K562 (cell line): ENCODE measurements around the gene GBX1. TPM values are rescaled to one million over a fixed set of nuclear protein-coding genes. Genes with fewer than 3 reads are reported as not detected.

Source experiments
- ADNP ChIP-seq: fragments of 200-800 bp; sonication (Bioruptor generic); IDR thresholded peaks from 2 replicates; pipeline ENCODE4 v1.6.1; 2016; ENCODE audit warnings: missing genetic modification characterization, missing compliant biosample characterization
- BCOR ChIP-seq: fragments of 450-650 bp; IDR thresholded peaks from 2 replicates; pipeline ENCODE4 v1.6.1; 2016
- BRF1 ChIP-seq: IDR thresholded peaks from 3 replicates; pipeline ENCODE4 v1.6.1; 2011; ENCODE audit warnings: borderline replicate concordance, mild to moderate bottlenecking; ENCODE audit not compliant: insufficient read length; ENCODE audit errors: extremely low read depth
- EWSR1 ChIP-seq: fragments of 450-650 bp; IDR thresholded peaks from 2 replicates; pipeline ENCODE4 v1.6.1; 2018; ENCODE audit warnings: borderline replicate concordance, mild to moderate bottlenecking, low read depth, moderate library complexity; ENCODE audit not compliant: partially characterized antibody
- FOXP4 ChIP-seq: sonication (generic); formaldehyde crosslinking; IDR thresholded peaks from 2 replicates; pipeline ENCODE4 v1.8.0; 2022; ENCODE audit warnings: mild to moderate bottlenecking, missing genetic modification reagents, borderline replicate concordance
- HIVEP1 ChIP-seq: fragments of 250-450 bp; sonication (Bioruptor Pico); IDR thresholded peaks from 2 replicates; pipeline ENCODE4 v1.4.0; 2020; ENCODE audit warnings: mild to moderate bottlenecking
- HNRNPLL ChIP-seq: fragments of 200-400 bp; formaldehyde crosslinking; IDR thresholded peaks from 2 replicates; pipeline ENCODE4 v1.6.1; 2017; ENCODE audit warnings: low read length, low read depth, mild to moderate bottlenecking; ENCODE audit not compliant: poor library complexity, severe bottlenecking
- MXI1 ChIP-seq: IDR thresholded peaks from 2 replicates; pipeline ENCODE4 v1.6.1; 2011; ENCODE audit warnings: low read depth, mild to moderate bottlenecking, improper control_type of control experiment, low read length
- PTBP1 ChIP-seq: fragments of 200-400 bp; formaldehyde crosslinking; IDR thresholded peaks from 2 replicates; pipeline ENCODE4 v1.6.1; 2017; ENCODE audit warnings: low read depth, low read length
- PURB ChIP-seq: sonication (generic); formaldehyde crosslinking; IDR thresholded peaks from 2 replicates; pipeline ENCODE4 v1.9.0; 2021; ENCODE audit warnings: low read depth, mild to moderate bottlenecking, missing genetic modification reagents
- SAFB ChIP-seq: fragments of 200-400 bp; formaldehyde crosslinking; IDR thresholded peaks from 2 replicates; pipeline ENCODE4 v1.6.1; 2017; ENCODE audit warnings: low read depth, low read length, borderline replicate concordance
- TCF7 ChIP-seq: sonication (generic); IDR thresholded peaks from 2 replicates; pipeline ENCODE4 v1.6.1; 2016; ENCODE audit warnings: antibody characterized with exemption, borderline replicate concordance
- TEAD1 ChIP-seq, 2 experiments: fragments of 450-650 bp in 1 of 2; sonication (generic) in 1 of 2; formaldehyde crosslinking; IDR thresholded peaks; 2 replicates each; pipeline versions ENCODE4 v1.4.0 to v1.8.0; 2020 to 2022; ENCODE audit warnings: mild to moderate bottlenecking in 2 of 2, missing genetic modification reagents in 1 of 2
- TSC22D4 ChIP-seq: fragments of 450-650 bp; IDR thresholded peaks from 2 replicates; pipeline ENCODE4 v1.6.1; 2016; ENCODE audit warnings: missing genetic modification characterization, missing biosample characterization, control low read depth
- ZBED1 ChIP-seq: IDR thresholded peaks from 2 replicates; pipeline ENCODE4 v1.6.1; 2014
- ZBTB17 ChIP-seq: fragments of 450-650 bp; formaldehyde crosslinking; IDR thresholded peaks from 2 replicates; pipeline ENCODE4 v1.4.0; 2020; ENCODE audit warnings: mild to moderate bottlenecking
- ZHX1 ChIP-seq: fragments of 150-350 bp; conservative IDR thresholded peaks from 2 replicates; pipeline ENCODE4 v1.6.1; 2014; ENCODE audit warnings: low read length
- ZNF124 ChIP-seq: sonication (generic); formaldehyde crosslinking; IDR thresholded peaks from 2 replicates; pipeline ENCODE4 v1.8.1; 2022; ENCODE audit warnings: missing genetic modification reagents
- ZNF146 ChIP-seq: IDR thresholded peaks from one replicate; pipeline ENCODE4 v1.6.1; 2018; ENCODE audit warnings: missing compliant biosample characterization; ENCODE audit not compliant: unreplicated experiment
- ZNF354B ChIP-seq: fragments of 250-450 bp; sonication (Bioruptor Pico); IDR thresholded peaks from 2 replicates; pipeline ENCODE4 v1.4.0; 2020
- polyA plus RNA-seq, 8 experiments: library from polyadenylated mRNA; depleted of rRNA in 4 of 8; stranded (reverse) in 5 of 8; unstranded in 3 of 8; fragments of >200 nt; fragmentation: Nextera tagmentation in 2 of 8; fragmentation: Illumina TruSeq in 1 of 8; extraction: Ambion mirVana in 2 of 8; extraction: Trizol in 1 of 8; gene quantifications; 2 replicates each; pipeline versions ENCODE4 v1.2.1 to v1.2.3, GENCODE V29; 2011 to 2014; ENCODE audit warnings: inconsistent platforms in 1 of 8, missing spikeins in 1 of 8
- total RNA-seq, 7 experiments: library from RNA; depleted of rRNA in 6 of 7; stranded (reverse); fragments of >200 nt in 6 of 7; fragmentation: Illumina TruSeq in 2 of 7; extraction: Trizol in 2 of 7; gene quantifications; 2 replicates each; pipeline versions ENCODE4 v1.2.1 to v1.2.3, GENCODE V29; 2011 to 2021; ENCODE audit warnings: low replicate concordance in 1 of 7
- TF ChIP-seq, protein P1 (sequence below): fragments of 250-450 bp; sonication (Bioruptor Pico); IDR thresholded peaks from 2 replicates; pipeline ENCODE4 v1.5.0; 2022; ENCODE audit warnings: mild to moderate bottlenecking

Gene GBX1
- total and polyA plus RNA-seq, 9 of the 15 experiments (the other 6 are each of a cell fraction or from before 2014, with no cell fraction given): not detected

GRCh38 chr7:151172273-151173141 is 5.0 kb upstream of the GBX1 start (continued):
- TF ChIP-seq PURB (CRISPR knock-in tag): no peak
- TF ChIP-seq SAFB: no peak
- no peak for TF ChIP-seq EWSR1
- TF ChIP-seq ZHX1: peak; percentile 79; the same call in 1 of the 2 replicates
- no peak for TF ChIP-seq HNRNPLL
- TF ChIP-seq FOXP4 (CRISPR knock-in tag): no peak
- no peak for TF ChIP-seq ZNF354B
- TF ChIP-seq ZNF146: no peak
- TF ChIP-seq HIVEP1 (CRISPR knock-in tag): no peak
- TF ChIP-seq ZBED1: no peak
- peak; percentile 58; the same call in 1 of the 2 replicates for TF ChIP-seq BCOR
- TF ChIP-seq ZBTB17 (CRISPR knock-in tag): no peak
- peak; percentile 82 to 94 for TF ChIP-seq TEAD1 (CRISPR knock-in tag; IDR thresholded peaks at IDR 0.05)
- no peak for TF ChIP-seq TSC22D4 (tag)
- TF ChIP-seq ADNP (tag): no peak
- no peak for TF ChIP-seq MXI1
- TF ChIP-seq, protein P1, sequence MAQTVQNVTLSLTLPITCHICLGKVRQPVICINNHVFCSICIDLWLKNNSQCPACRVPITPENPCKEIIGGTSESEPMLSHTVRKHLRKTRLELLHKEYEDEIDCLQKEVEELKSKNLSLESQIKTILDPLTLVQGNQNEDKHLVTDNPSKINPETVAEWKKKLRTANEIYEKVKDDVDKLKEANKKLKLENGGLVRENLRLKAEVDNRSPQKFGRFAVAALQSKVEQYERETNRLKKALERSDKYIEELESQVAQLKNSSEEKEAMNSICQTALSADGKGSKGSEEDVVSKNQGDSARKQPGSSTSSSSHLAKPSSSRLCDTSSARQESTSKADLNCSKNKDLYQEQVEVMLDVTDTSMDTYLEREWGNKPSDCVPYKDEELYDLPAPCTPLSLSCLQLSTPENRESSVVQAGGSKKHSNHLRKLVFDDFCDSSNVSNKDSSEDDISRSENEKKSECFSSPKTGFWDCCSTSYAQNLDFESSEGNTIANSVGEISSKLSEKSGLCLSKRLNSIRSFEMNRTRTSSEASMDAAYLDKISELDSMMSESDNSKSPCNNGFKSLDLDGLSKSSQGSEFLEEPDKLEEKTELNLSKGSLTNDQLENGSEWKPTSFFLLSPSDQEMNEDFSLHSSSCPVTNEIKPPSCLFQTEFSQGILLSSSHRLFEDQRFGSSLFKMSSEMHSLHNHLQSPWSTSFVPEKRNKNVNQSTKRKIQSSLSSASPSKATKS (CRISPR knock-in tag): no peak
- no peak for TF ChIP-seq BRF1
- TF ChIP-seq TCF7: 0 out of 2 replicates have a peak, but pooled peaks have one; percentile 61
- no peak for TF ChIP-seq PTBP1
- no peak for TF ChIP-seq ZNF124 (CRISPR knock-in tag)
